H9 (cell line): ENCODE measurements around the gene FGFR1OP2. TPM values are rescaled to one million over a fixed set of nuclear protein-coding genes. Genes with fewer than 3 reads are reported as not detected.

Experiments
- DNase-seq: peaks from one replicate; pipeline ENCODE4 v3.0.0-alpha.2; 2017
- H2AFZ ChIP-seq: one replicate; pipeline ENCODE4 v1.6.1; 2013; ENCODE audit warnings: mild to moderate bottlenecking, low read length, control low read depth, moderate library complexity
- H2AK5ac ChIP-seq: 2 replicates; pipeline ENCODE4 v1.6.1; 2013; ENCODE audit warnings: low read length, control low read depth, mixed read lengths; ENCODE audit not compliant: insufficient read length
- H2BK120ac ChIP-seq: one replicate; pipeline ENCODE4 v1.6.1; 2013; ENCODE audit warnings: low read depth, mild to moderate bottlenecking, low read length, control low read depth, inconsistent platforms; ENCODE audit not compliant: poor library complexity, severe bottlenecking
- H2BK12ac ChIP-seq: 2 replicates; pipeline ENCODE4 v1.6.1; 2013; ENCODE audit warnings: low read length, control low read depth, mixed read lengths, low read depth; ENCODE audit not compliant: insufficient read length
- H2BK15ac ChIP-seq: 2 replicates; pipeline ENCODE4 v1.6.1; 2013; ENCODE audit warnings: low read depth, low read length, control low read depth
- H2BK20ac ChIP-seq: one replicate; pipeline ENCODE4 v1.6.1; 2013; ENCODE audit warnings: low read depth, mild to moderate bottlenecking, low read length, control low read depth, inconsistent platforms; ENCODE audit not compliant: poor library complexity, severe bottlenecking
- H2BK5ac ChIP-seq: 2 replicates; pipeline ENCODE4 v1.6.1; 2013; ENCODE audit warnings: low read length, control low read depth, mixed read lengths; ENCODE audit not compliant: insufficient read length
- H3K14ac ChIP-seq: 2 replicates; pipeline ENCODE4 v1.6.1; 2013; ENCODE audit warnings: low read length, control low read depth; ENCODE audit not compliant: insufficient read depth
- H3K18ac ChIP-seq: 2 replicates; pipeline ENCODE4 v1.6.1; 2013; ENCODE audit warnings: low read depth, mild to moderate bottlenecking, mixed read lengths, low read length, control low read depth; ENCODE audit not compliant: insufficient read length
- H3K23ac ChIP-seq: 2 replicates; pipeline ENCODE4 v1.6.1; 2013; ENCODE audit warnings: low read length, control low read depth, mixed read lengths, low read depth; ENCODE audit not compliant: insufficient read length
- H3K23me2 ChIP-seq: 2 replicates; pipeline ENCODE4 v1.6.1; 2013; ENCODE audit warnings: low read depth, mild to moderate bottlenecking, mixed read lengths, low read length, control low read depth; ENCODE audit not compliant: insufficient read length, poor library complexity, severe bottlenecking
- H3K27ac ChIP-seq: 2 replicates; pipeline ENCODE4 v1.5.1; 2013; ENCODE audit warnings: low read length, control low read depth, mixed read lengths, low read depth; ENCODE audit not compliant: insufficient read length
- H3K27me3 ChIP-seq: 2 replicates; pipeline ENCODE4 v1.6.1; 2013; ENCODE audit warnings: low read length, control low read depth, inconsistent platforms; ENCODE audit not compliant: insufficient read depth
- H3K4ac ChIP-seq: 2 replicates; pipeline ENCODE4 v1.6.1; 2013; ENCODE audit warnings: low read depth, mild to moderate bottlenecking, control low read depth, inconsistent platforms, low read length, moderate library complexity
- H3K4me1 ChIP-seq: 2 replicates; pipeline ENCODE4 v1.6.1; 2013; ENCODE audit warnings: low read length, control low read depth, inconsistent platforms; ENCODE audit not compliant: insufficient read depth
- H3K4me2 ChIP-seq: 2 replicates; pipeline ENCODE4 v1.6.1; 2013; ENCODE audit warnings: low read length, control low read depth, mixed read lengths; ENCODE audit not compliant: insufficient read length, insufficient read depth
- H3K56ac ChIP-seq: 2 replicates; pipeline ENCODE4 v1.6.1; 2013; ENCODE audit warnings: low read depth, mild to moderate bottlenecking, mixed read lengths, low read length, control low read depth; ENCODE audit not compliant: insufficient read length
- H3K79me1 ChIP-seq: 2 replicates; pipeline ENCODE4 v1.6.1; 2013; ENCODE audit warnings: low read depth, mild to moderate bottlenecking, moderate library complexity, low read length, control low read depth, inconsistent platforms; ENCODE audit not compliant: insufficient read depth, poor library complexity, severe bottlenecking
- H3K79me2 ChIP-seq: 2 replicates; pipeline ENCODE4 v1.6.1; 2013; ENCODE audit warnings: low read length, control low read depth, inconsistent platforms; ENCODE audit not compliant: insufficient read depth
- H3K9ac ChIP-seq: 2 replicates; pipeline ENCODE4 v1.6.1; 2013; ENCODE audit warnings: low read length, control low read depth, mixed read lengths; ENCODE audit not compliant: insufficient read length; ENCODE audit errors: extremely low read depth
- H3K9me3 ChIP-seq: one replicate; pipeline ENCODE4 v1.6.1; 2013; ENCODE audit warnings: low read depth, low read length, inconsistent platforms; ENCODE audit not compliant: control insufficient read depth
- H3T11ph ChIP-seq: one replicate; pipeline ENCODE4 v1.6.1; 2013; ENCODE audit warnings: mild to moderate bottlenecking, low read length, control low read depth, inconsistent platforms
- H4K20me1 ChIP-seq: one replicate; pipeline ENCODE4 v1.6.1; 2013; ENCODE audit not compliant: control insufficient read depth, insufficient read length, insufficient read depth
- H4K5ac ChIP-seq: 2 replicates; pipeline ENCODE4 v1.6.1; 2013; ENCODE audit warnings: low read depth, mild to moderate bottlenecking, mixed read lengths, low read length, control low read depth; ENCODE audit not compliant: insufficient read length
- H4K8ac ChIP-seq: replicated peaks from 2 replicates; pipeline ENCODE4 v1.6.1; 2013; ENCODE audit warnings: low read length, control low read depth, mixed read lengths, low read depth; ENCODE audit not compliant: insufficient read length
- H4K91ac ChIP-seq: 2 replicates; pipeline ENCODE4 v1.6.1; 2013; ENCODE audit warnings: low read depth, mild to moderate bottlenecking, moderate library complexity, mixed read lengths, low read length, control low read depth; ENCODE audit not compliant: insufficient read length
- H3K27ac Mint-ChIP-seq, 3 experiments: 2 replicates in 2 of 3; 3 replicates in 1 of 3; pipeline ENCODE4 v1.8.0; 2020 to 2021; ENCODE audit warnings: mixed read lengths in 3 of 3, mild to moderate bottlenecking in 1 of 3, moderate library complexity in 1 of 3
- H3K27me3 Mint-ChIP-seq: 2 replicates; pipeline ENCODE4 v1.8.0; 2021; ENCODE audit warnings: low read depth, mild to moderate bottlenecking, moderate library complexity, mixed read lengths
- H3K36me3 Mint-ChIP-seq, 3 experiments: 2 replicates in 2 of 3; 3 replicates in 1 of 3; pipeline ENCODE4 v1.8.0; 2020 to 2021; ENCODE audit warnings: low read depth in 3 of 3, mixed read lengths in 3 of 3; ENCODE audit not compliant: insufficient read depth in 1 of 3
- H3K4me1 Mint-ChIP-seq, 2 experiments: 2 replicates each; pipeline ENCODE4 v1.8.0; 2020; ENCODE audit warnings: mixed read lengths in 2 of 2
- H3K4me3 Mint-ChIP-seq, 2 experiments: 2 replicates in 1 of 2; 3 replicates in 1 of 2; pipeline ENCODE4 v1.8.0; 2020 to 2021; ENCODE audit warnings: mild to moderate bottlenecking in 2 of 2, mixed read lengths in 2 of 2, moderate library complexity in 1 of 2
- H3K9me3 Mint-ChIP-seq, 2 experiments: 2 replicates in 1 of 2; 3 replicates in 1 of 2; pipeline ENCODE4 v1.8.0; 2020; ENCODE audit warnings: mild to moderate bottlenecking in 2 of 2, mixed read lengths in 2 of 2, moderate library complexity in 1 of 2
- CTCF ChIP-seq: fragments of 200-600 bp; sonication (generic); conservative IDR thresholded peaks from 3 replicates; pipeline ENCODE4 v1.8.0; 2021; ENCODE audit warnings: antibody characterized with exemption, mild to moderate bottlenecking
- WGBS: extraction: QIAGEN DNeasy Blood & Tissue Kit; methylation state at CpG from one replicate; pipeline ENCODE4 v1.1.7; 2013; ENCODE audit warnings: missing lambda C conversion rate, low lambda C conversion rate, mixed read lengths; ENCODE audit not compliant: insufficient read length; ENCODE audit errors: extremely low coverage; 5-methylcytosine and 5-hydroxymethylcytosine counted together
- total RNA-seq: library from RNA; stranded (reverse); gene quantifications from 2 replicates; pipeline ENCODE4 v1.2.1, GENCODE V29; 2021

Gene FGFR1OP2
- total RNA-seq, 1 experiment from 2014 or later = 30.0 TPM

GRCh38 chr12:26906704-26907103 is 31.6 kb upstream of the FGFR1OP2 start:
- Histone ChIP-seq H3K56ac (no peak overlapping the region), H3K79me1 (no peaks in the 10 kb centered on the region), H4K8ac (no peak overlapping the region), H4K91ac (no peak overlapping the region), H2BK15ac (no peak overlapping the region), H3K27me3 (no peaks in the 10 kb centered on the region), H2BK12ac (no peak overlapping the region), H3T11ph (no peak overlapping the region), H2BK120ac (no peak overlapping the region), H3K27ac (no peak overlapping the region), H3K79me2 (no peaks in the 10 kb centered on the region), H3K4me1 (no peaks in the 10 kb centered on the region), H4K5ac (no peak overlapping the region), H2AK5ac (no peak overlapping the region), H3K23me2 (no peaks in the 10 kb centered on the region), H2BK20ac (no peak overlapping the region), H3K14ac (no peak overlapping the region), H2BK5ac (no peak overlapping the region), H3K4ac (no peak overlapping the region), H3K18ac (no peak overlapping the region), H3K9ac (no peak overlapping the region), H4K20me1 (no peaks in the 10 kb centered on the region), H3K23ac (no peak overlapping the region), H2AFZ (no peak overlapping the region), H3K4me2 (no peak overlapping the region), H3K9me3 (no peaks in the 10 kb centered on the region)
- H3K27me3 Mint-ChIP-seq = no peaks in the 10 kb centered on the region
- no peak for TF ChIP-seq CTCF
- H3K9me3 Mint-ChIP-seq = peaks cover 11% of the 10 kb centered on the region in 2 experiments
- no peaks in the 10 kb centered on the region for H3K4me1 Mint-ChIP-seq
- no peak overlapping the region; a peak in 1 of 7 replicates for H3K27ac Mint-ChIP-seq
- peaks cover 34 to 65% (median 59%) of the 10 kb centered on the region in 3 experiments for H3K36me3 Mint-ChIP-seq
- H3K4me3 Mint-ChIP-seq = no peak overlapping the region
- no peak for DNase-seq
- no CpG with 5 or more reads among the region's 1 CpG for WGBS
